GM19324 (cell line): ENCODE measurements around the gene PSMG3.
"Not testable (repeated sequence)": the region's sequence is repeated elsewhere in the genome, so short reads cannot be mapped to it uniquely, and the experiment has no call there.

Experiments used
- ATAC-seq: cut with Tn5 transposase; IDR thresholded peaks from one replicate; pipeline ENCODE4 v1.9.1; 2021; ENCODE audit warnings: mild to moderate bottlenecking, moderate library complexity; ENCODE audit not compliant: unreplicated experiment, low FRiP score

The PSMG3 gene

GRCh38 chr7:1597066-1597760 is 27.4 kb upstream of the PSMG3 start:
- no peak for ATAC-seq

DNA sequence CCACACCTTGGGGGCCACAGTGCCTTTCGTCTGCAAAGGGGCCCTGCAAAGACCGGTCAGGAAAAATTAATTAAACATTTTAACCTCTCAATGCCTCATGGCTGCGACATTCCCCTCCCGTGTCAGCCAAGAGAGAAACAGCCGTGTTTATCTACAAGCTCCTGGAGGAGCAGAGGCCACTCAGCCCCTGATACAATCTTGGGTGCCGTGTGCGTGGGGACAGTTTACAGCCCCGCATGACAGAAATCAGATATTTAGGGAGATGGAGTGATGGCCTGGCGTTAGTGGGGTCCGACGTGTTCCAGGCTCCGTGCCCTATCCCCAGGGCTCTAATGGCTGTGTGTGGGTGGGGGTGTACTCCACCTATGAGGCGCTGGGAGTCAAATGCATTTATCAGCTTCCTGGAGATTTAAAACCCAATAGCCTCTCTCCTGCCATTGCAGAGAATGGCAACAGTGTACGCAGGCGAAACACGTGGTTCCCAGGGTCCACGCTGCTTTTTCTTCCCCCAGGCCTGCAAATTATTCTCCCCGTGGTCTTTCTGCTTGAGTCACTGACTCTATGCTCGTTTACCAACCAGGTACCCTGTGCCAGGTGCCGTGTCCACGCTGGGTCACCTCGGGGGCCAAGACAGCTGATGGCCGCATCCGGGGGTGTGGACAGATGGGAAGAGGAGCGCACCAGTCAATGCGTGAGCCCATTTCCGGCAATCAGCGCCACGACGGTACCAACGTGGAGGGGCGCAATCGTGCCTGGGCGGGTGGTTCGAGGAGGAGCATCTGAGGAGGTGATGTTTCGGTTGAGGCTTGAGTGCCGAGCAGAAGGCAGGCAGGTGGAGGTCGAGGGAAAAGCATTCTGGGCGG is 26.6 kb upstream of the PSMG3 start:
- no peak for ATAC-seq

GRCh38 chr7:1595636-1596035 is 25.8 kb upstream of the PSMG3 start:
- no peak for ATAC-seq

DNA sequence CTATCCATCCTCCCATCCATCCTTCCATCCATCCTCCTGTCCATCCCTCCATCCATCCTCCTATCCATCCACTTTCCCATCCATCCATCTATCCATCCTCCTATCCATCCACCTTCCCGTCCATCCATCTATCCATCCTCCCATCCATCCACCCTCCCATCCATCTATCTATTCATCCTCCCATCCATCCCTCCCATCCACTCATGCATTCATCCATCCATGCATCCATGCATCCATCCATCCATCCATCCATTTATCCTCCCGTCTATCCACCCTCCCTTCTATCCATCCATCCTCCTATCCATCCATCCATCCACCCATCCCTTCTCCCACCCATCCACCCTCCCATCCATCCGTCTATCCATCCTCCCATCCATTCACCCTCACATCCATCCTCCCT is 25.2 kb upstream of the PSMG3 start:
- ATAC-seq, result no peak

- ATAC-seq, result no peak
These were observed 24.1 kb upstream of the PSMG3 start for GRCh38 chr7:1593904-1594421.

- no peak for ATAC-seq
These were observed 23.4 kb upstream of the PSMG3 start for GRCh38 chr7:1593091-1593866.

- no peak for ATAC-seq
These were observed 22.6 kb upstream of the PSMG3 start for GRCh38 chr7:1592299-1592871.

- ATAC-seq, result no peak
These were observed 22.0 kb upstream of the PSMG3 start for GRCh38 chr7:1591876-1592275.

DNA sequence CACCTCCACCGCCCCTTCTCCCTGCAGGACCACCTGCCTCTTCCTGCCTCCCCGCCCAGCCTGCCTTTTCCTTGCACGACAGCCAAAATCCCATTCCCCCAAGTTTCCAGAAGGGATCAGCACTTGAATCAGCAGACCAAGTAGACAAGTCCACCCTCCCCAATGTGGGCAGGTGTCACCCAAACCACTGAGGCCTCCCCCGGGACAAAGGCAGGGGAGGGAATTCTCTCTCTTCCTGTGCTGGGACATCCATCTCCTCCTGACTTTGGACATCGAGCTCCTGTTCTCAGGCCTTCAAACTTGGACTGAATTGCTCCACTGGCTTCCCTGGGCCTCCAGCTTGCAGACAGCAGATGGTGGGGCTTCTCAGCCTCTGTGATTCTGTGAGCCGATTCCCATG is 21.6 kb upstream of the PSMG3 start:
- no peak for ATAC-seq

- ATAC-seq, result no peak
These were observed 21.1 kb upstream of the PSMG3 start for GRCh38 chr7:1590887-1591286.

DNA sequence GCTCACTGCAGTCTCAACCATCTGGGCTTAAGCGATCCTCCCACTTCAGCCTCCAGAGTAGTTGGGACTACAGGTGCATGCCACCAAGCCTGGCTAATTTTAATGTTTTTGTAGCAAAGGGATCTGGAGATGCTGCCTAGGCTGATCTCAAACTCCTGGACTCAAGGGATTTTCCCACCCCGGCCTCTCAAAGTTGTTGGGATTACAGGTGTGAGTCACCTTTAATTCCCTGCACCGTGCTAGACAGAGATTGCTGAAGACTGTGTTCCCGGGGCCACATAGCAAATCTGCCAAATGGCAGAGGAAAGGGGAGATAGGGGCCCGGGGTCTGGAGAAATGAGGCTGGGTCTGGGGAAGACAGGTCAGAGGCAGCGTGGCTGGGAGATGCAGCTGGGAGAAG is 20.6 kb upstream of the PSMG3 start:
- ATAC-seq, result no peak

- no peak for ATAC-seq
These were observed 19.1 kb upstream of the PSMG3 start for GRCh38 chr7:1588978-1589377.

GRCh38 chr7:1587738-1588137 is 17.9 kb upstream of the PSMG3 start:
- no peak for ATAC-seq

GRCh38 chr7:1586827-1587705 is 17.2 kb upstream of the PSMG3 start:
- ATAC-seq, result no peak

- no peak for ATAC-seq
These were observed 16.4 kb upstream of the PSMG3 start for GRCh38 chr7:1586126-1586826.

GRCh38 chr7:1585142-1585981 is 15.5 kb upstream of the PSMG3 start:
- no peak for ATAC-seq

GRCh38 chr7:1584700-1585099 is 14.9 kb upstream of the PSMG3 start:
- ATAC-seq, result no peak

- not testable (repeated sequence) for ATAC-seq
These were observed 13.6 kb upstream of the PSMG3 start for GRCh38 chr7:1583241-1583930.
